Common myeloid progenitor, CD34-positive (primary cell): Measurements from ENCODE around the gene RFX8.

ENCODE experiments used
- CTCF ChIA-PET: fragments of 350-600 bp; sonication (Branson Sonifier 250); formaldehyde crosslinking; loops from one replicate; lab custom pipeline; 2021; ENCODE audit warnings: antibody characterized with exemption; lab: Charles Lee
- POLR2A ChIA-PET: fragments of 350-600 bp; sonication (Branson Sonifier 250); formaldehyde crosslinking; loops from one replicate; lab custom pipeline; 2021; ENCODE audit warnings: antibody characterized with exemption; lab: Charles Lee
- DNase-seq, 3 donors: peaks; one replicate each; pipeline versions ENCODE4 v3.0.0 to v3.0.0-alpha.2; 2013
- H3K27ac ChIP-seq, 2 experiments: 1 replicate in 1 of 2; 2 replicates in 1 of 2; pipeline ENCODE4 v1.7.0; 2013; ENCODE audit warnings: inconsistent platforms in 2 of 2, low read length in 2 of 2, mild to moderate bottlenecking in 2 of 2, low read depth in 1 of 2, moderate library complexity in 1 of 2; ENCODE audit not compliant: severe bottlenecking in 2 of 2, insufficient read depth in 1 of 2, poor library complexity in 1 of 2
- H3K27me3 ChIP-seq, 5 experiments: replicated peaks in 2 of 5; 1 replicate in 3 of 5; 2 replicates in 2 of 5; pipeline versions ENCODE4 v1.6.1 to v1.7.0; 2013; ENCODE audit warnings: low read length in 4 of 5, mild to moderate bottlenecking in 2 of 5, moderate library complexity in 2 of 5, inconsistent platforms in 1 of 5; ENCODE audit not compliant: insufficient read depth in 5 of 5, control insufficient read depth in 4 of 5
- H3K36me3 ChIP-seq, 4 experiments: 1 replicate in 2 of 4; 2 replicates in 2 of 4; pipeline versions ENCODE4 v1.6.1 to v1.7.0; 2013; ENCODE audit warnings: low read length in 3 of 4, control low read depth in 1 of 4, mild to moderate bottlenecking in 1 of 4; ENCODE audit not compliant: control insufficient read depth in 4 of 4, insufficient read depth in 4 of 4
- H3K4me1 ChIP-seq, 4 experiments: 1 replicate in 3 of 4; 2 replicates in 1 of 4; pipeline versions ENCODE4 v1.6.1 to v1.7.1; 2013; ENCODE audit warnings: low read length in 3 of 4, mild to moderate bottlenecking in 3 of 4, control low read depth in 1 of 4, inconsistent platforms in 1 of 4, moderate library complexity in 1 of 4; ENCODE audit not compliant: control insufficient read depth in 4 of 4, insufficient read depth in 4 of 4; ENCODE audit errors: control extremely low read depth in 1 of 4
- H3K4me3 ChIP-seq, 7 experiments: 1 replicate in 4 of 7; 2 replicates in 3 of 7; pipeline versions ENCODE4 v1.5.1 to v1.7.0; 2013; ENCODE audit warnings: mild to moderate bottlenecking in 7 of 7, low read length in 6 of 7, moderate library complexity in 6 of 7, inconsistent platforms in 2 of 7, low read depth in 2 of 7, control low read depth in 1 of 7; ENCODE audit not compliant: insufficient read depth in 4 of 7, control insufficient read depth in 1 of 7; ENCODE audit errors: extremely low read depth in 1 of 7
- H3K9me3 ChIP-seq, 5 experiments: 1 replicate in 4 of 5; 2 replicates in 1 of 5; pipeline versions ENCODE4 v1.6.1 to v1.7.1; 2013; ENCODE audit warnings: low read length in 4 of 5, mild to moderate bottlenecking in 2 of 5, inconsistent platforms in 1 of 5, low read depth in 1 of 5, moderate library complexity in 1 of 5; ENCODE audit not compliant: control insufficient read depth in 4 of 5, insufficient read depth in 2 of 5; ENCODE audit errors: control extremely low read depth in 1 of 5
- WGBS: methylation state at CpG from one replicate; pipeline ENCODE4 v1.1.5; 2013; ENCODE audit not compliant: insufficient coverage; 5-methylcytosine and 5-hydroxymethylcytosine counted together

The RFX8 gene

DNA sequence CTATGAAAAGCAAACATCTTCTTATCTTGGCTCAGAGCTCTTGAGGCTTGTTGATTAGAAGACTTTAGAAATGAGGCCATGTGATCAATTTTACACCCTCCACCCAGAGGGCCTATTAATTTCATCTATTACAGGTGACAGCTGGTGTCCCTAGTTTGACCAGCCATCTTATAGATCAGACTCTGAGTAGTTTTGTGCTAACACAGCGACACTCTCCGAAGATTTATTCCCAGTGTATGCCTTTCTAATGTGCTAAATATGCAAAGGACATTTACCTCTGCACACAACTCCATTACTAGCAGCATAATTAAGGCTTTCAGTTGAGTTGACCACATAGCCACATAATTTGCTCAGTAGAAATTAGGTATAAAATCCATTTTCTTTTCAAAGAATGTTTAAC lies 2.6 kb upstream of the RFX8 start:
- Histone ChIP-seq H3K27me3 (no peaks in the 10 kb centered on the region), H3K9me3 (no peaks in the 10 kb centered on the region), H3K4me1 (peaks cover 0 to 50% (median 31%) of the 10 kb centered on the region in 4 experiments), H3K27ac (no peak overlapping the region), H3K36me3 (no peaks in the 10 kb centered on the region), H3K4me3 (no peak overlapping the region)
- no peak for DNase-seq
- no CpG with 5 or more reads among the region's 2 CpGs for WGBS
- CTCF ChIA-PET, result no interaction called here
- POLR2A ChIA-PET, result no interaction called here

DNA sequence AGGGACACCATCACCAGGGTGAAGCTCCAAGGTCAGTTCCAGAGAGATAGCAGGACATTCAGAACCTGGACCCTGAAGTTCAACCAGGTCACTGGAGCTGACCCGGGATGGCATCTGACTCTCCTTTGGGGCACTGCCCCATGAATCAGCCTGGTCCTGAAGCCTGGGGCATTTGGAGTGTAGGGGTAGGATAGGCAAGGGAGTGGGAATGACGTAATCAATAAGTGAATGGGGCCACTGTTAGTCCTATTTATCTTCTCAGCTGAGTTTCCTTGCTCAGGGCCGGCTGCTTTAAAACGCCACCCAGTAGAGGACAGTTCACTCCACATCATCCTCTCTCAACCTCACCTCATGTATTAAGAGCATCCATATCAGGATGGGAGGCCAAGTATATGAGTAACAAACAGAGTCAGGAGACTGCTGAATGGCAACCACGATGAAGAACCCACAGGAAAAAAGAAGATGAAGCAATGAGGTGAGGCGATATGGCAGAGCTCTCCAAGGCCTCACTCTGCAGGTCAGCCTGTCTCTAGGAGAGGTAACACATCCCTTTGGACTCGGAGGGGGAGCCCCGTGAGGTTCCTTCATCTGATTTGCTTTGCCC lies 1.8 kb upstream of the RFX8 start:
- Histone ChIP-seq H3K36me3 (no peaks in the 10 kb centered on the region), H3K9me3 (no peaks in the 10 kb centered on the region), H3K27ac (no peak overlapping the region), H3K4me3 (no peak overlapping the region), H3K4me1 (peaks cover 0 to 51% (median 31%) of the 10 kb centered on the region in 4 experiments), H3K27me3 (no peaks in the 10 kb centered on the region)
- CTCF ChIA-PET, result no interaction called here
- POLR2A ChIA-PET, result no interaction called here
- no peak for DNase-seq
- WGBS, result 92% methylated on average over 5 of the region's 8 CpGs

DNA sequence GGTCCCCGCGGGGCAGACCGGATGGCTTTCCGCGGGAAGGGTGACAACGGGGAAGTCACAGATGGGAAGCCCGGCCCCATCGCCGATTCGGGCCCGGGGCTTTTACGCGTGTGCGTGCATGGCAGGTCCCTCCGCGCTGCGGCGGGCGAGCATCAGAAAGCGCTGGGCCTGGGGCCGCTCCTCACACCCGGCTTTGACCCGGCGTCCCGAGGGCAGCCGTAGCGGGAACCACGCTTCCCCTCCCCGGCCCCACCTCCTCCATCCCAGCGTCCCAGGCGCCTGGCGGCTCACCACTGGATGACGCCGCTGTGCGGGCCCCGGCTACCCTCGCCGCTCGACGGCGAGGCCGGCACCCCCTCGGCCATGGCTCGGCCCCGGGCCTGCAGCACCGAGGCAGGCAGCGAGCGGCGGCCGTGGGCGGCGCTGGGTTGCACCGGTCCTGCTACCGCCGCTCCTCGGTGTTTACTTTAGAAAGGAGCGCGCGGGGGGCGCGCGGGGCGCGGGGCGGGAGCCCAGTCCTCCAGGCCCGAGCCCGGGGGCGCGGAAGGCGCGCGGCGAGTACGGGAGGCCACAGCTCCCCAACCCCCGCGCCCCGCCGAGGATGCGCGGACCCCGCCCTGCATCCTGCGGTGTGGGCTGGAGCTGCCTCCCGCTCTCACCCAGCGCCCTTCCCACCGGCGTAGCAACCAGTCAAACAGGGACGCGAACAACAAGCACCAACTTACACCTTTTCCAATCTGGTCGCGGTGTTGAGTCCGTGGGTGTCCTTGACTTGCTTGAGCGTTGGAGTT lies 806 bp downstream of the RFX8 start:
- DNase-seq, result peak; percentile 36 to 76 (median 67)
- CTCF ChIA-PET, result interaction anchor here (1.1 to 1.5 kb wide), 2 partner anchors 56 to 358 kb away, joined by 6 read pairs; no protein-coding TSS in a partner anchor
- peaks cover 0 to 36% (median 24%) of the 10 kb centered on the region in 4 experiments for H3K4me1 ChIP-seq
- no peaks in the 10 kb centered on the region for H3K9me3 ChIP-seq
- H3K36me3 ChIP-seq, result no peaks in the 10 kb centered on the region
- peak overlapping the region; percentile 36 to 85 (median 70) for H3K4me3 ChIP-seq
- WGBS, result under 1% methylated on average over 89 of the region's 92 CpGs
- POLR2A ChIA-PET, result no interaction called here
- peak overlapping the region; percentile 52 to 55 for H3K27ac ChIP-seq
- no peaks in the 10 kb centered on the region for H3K27me3 ChIP-seq

DNA sequence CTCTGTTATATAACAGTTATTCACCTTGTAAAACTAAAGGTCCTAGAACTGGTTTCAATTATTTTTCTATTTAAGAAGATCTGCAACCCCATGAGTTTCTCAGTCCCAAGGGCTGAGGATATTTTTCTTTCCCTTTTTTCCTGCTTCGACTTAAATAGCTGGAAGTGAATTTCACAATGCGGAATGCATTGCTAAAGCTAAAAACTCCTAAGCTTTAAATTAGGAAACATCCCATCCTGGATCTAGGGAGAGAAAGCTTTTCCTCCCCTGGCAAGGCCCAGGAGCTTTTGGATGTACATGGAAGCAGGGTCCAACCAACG lies 1.4 kb downstream of the RFX8 start:
- H3K27ac ChIP-seq, result peak overlapping the region; percentile 52 to 55

DNA sequence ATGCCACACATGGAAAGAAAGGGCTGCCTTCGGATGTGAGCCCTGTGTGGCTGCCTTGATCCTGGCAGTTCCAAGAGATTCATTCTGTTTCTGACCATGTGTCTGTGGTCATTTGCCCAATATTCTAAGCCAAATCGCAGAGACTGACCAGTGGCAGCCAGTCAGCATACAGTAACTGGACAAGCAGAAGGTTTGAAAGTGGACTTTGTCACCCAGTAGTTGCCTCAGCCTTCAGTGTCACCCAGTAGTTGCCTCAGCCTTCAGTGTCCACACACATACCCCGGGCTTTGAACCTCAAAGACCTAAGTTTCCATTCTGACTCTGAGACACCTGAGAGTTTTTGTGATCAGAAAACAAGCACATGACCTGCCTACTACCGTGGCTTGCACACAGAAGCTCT lies 5.0 kb downstream of the RFX8 start:
- no peak for DNase-seq
- POLR2A ChIA-PET, result no interaction called here
- Histone ChIP-seq H3K9me3 (no peaks in the 10 kb centered on the region), H3K27ac (no peak overlapping the region), H3K4me3 (no peak overlapping the region), H3K27me3 (no peaks in the 10 kb centered on the region), H3K36me3 (peaks cover 0 to 5% (median 0%) of the 10 kb centered on the region in 4 experiments), H3K4me1 (peaks cover 3 to 38% (median 31%) of the 10 kb centered on the region in 4 experiments)
- CTCF ChIA-PET, result no interaction called here
- 97% methylated on average over 3 of the region's 4 CpGs for WGBS

More for the DNA sequence above, 1.4 kb downstream of the RFX8 start:
- no peaks in the 10 kb centered on the region for H3K9me3 ChIP-seq
- CTCF ChIA-PET, result no interaction called here
- peaks cover 0 to 33% (median 24%) of the 10 kb centered on the region in 4 experiments for H3K4me1 ChIP-seq
- H3K4me3 ChIP-seq, result peak overlapping the region; percentile 36 to 85 (median 70)
- DNase-seq, result no peak
- POLR2A ChIA-PET, result no interaction called here
- 0% methylated on average over 1 of the region's 3 CpGs for WGBS
- no peaks in the 10 kb centered on the region for H3K27me3 ChIP-seq
- no peaks in the 10 kb centered on the region for H3K36me3 ChIP-seq

DNA sequence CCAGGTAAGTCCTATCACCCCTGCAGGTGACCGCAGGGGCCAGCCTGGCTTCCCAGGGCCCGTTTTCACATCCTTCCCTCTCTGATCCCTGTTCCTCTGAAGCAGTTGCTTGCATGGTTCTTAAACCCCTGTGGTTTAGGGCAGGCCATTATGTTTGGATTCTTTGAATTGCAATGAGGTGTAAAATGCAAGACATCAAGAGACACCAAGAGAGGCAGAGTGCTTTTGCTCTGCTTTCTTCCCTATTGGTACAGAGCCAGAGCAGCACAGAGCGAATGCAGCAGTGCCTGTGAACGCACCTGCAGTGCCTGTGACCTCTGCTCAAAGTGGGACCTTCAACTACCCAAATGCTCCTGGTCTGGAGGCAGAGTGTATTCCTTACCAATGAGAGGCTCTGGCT lies 7.6 kb downstream of the RFX8 start:
- Histone ChIP-seq H3K27ac (no peak overlapping the region), H3K36me3 (peaks cover 0 to 7% (median 0%) of the 10 kb centered on the region in 4 experiments), H3K9me3 (no peaks in the 10 kb centered on the region), H3K4me1 (peaks cover 3 to 46% (median 27%) of the 10 kb centered on the region in 4 experiments), H3K27me3 (no peaks in the 10 kb centered on the region), H3K4me3 (no peak overlapping the region)
- POLR2A ChIA-PET, result no interaction called here
- WGBS, result 71% methylated on average over 4 of the region's 4 CpGs
- CTCF ChIA-PET, result no interaction called here
- no peak for DNase-seq

DNA sequence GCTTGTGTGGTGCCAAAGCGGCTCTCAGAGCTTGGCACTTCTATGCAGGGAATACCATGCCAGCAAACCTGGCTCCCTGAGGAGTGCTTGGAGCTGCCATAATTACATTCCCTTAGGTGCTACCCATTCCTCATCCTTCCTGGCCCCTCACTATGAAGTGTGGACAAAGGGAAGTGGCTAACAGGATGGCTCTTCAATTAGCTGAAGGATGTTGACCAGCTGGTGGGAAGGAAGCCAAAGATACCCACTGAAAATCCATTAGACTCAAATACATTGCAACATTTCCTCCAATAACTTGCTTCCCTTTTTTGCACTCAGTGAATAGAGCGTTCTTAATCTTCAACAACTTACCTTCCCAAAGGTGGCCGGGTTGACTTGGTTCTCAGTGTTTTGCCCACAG lies 8.5 kb downstream of the RFX8 start:
- H3K36me3 ChIP-seq, result peaks cover 0 to 7% (median 0%) of the 10 kb centered on the region in 4 experiments
- H3K27ac ChIP-seq, result no peak overlapping the region
- POLR2A ChIA-PET, result no interaction called here
- peaks cover 3 to 43% (median 27%) of the 10 kb centered on the region in 4 experiments for H3K4me1 ChIP-seq
- CTCF ChIA-PET, result no interaction called here
- 33% methylated on average over 3 of the region's 3 CpGs for WGBS
- H3K4me3 ChIP-seq, result no peak overlapping the region
- no peaks in the 10 kb centered on the region for H3K9me3 ChIP-seq
- peak; percentile 32 to 75 (median 69) for DNase-seq
- H3K27me3 ChIP-seq, result no peaks in the 10 kb centered on the region
